Fibroblast of peridontal ligament (primary cell): ENCODE measurements around the gene NID2.

Experiments
- DNase-seq: peaks from one replicate; pipeline ENCODE4 v3.0.0-alpha.2; 2010; ENCODE audit errors: extremely low read depth

NID2 gene

DNA sequence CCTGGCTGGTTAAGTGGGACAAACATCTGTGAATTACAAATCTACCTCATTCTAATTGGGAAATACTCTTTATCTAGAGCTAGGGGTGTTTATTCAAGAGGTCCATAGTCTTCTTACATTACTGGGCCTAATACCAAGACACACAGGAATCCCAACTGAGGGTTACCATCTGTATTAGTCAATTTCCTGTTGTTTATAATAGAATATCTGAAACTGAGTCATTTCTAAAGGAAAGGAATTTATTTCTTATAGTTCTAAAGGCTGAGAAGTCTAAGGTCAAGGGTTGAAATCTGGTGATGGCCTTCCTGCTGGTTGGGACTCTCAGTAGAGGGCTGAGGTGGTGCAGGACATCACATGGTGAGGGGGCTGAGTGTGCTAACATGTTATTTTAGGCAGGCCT, 43.5 kb downstream of the NID2 start:
- peak; percentile 37 for DNase-seq

DNA sequence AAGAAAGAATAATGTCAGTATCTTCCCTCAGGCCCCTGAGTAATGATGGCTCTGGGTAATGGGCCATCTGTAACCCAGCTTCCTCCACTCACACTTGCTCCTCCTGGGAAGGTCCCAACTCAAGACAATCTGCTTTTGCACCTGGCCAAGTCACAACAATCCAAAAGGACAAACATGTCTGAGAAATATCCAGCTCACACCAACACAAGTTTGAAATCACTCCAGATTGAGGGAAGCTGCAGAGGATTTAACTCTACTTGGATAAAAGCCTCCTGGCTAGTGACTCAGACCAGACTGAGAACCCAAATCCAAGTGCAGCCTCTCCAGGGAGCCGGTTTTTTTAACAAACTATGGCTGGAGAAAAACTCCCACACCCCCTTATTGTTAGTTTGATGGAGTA, 45.3 kb downstream of the NID2 start:
- peak; percentile 87 for DNase-seq

DNA sequence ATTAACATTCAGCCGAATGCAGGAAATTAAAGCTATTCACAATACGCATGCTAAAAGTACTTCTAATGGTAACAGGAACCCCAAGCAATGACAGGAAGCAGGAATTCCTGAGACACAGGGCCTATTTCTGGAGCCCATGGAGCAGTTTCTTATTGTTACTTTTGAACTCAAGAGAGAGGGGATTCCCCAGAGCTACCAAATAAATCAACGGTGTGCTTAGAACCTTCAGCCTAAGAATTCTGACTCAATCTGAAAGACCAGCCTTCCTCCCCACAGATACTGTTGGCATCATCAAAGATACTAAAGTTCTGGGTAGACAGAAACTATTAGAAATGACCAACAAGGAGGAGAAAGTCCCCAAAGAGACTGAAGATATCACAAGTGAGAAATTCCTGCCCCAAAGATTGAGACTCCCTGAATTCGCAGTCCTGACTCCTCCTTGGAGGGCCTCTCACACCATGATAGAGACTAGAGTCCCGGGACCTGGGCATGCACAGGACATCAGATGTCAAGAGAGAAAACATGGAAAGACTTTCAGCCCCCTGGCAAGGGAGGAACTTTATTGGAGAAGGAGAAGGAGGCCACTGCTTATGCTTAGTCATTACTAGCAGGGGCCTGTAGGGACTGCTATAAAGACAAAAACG, 46.8 kb downstream of the NID2 start:
- DNase-seq = no peak

DNA sequence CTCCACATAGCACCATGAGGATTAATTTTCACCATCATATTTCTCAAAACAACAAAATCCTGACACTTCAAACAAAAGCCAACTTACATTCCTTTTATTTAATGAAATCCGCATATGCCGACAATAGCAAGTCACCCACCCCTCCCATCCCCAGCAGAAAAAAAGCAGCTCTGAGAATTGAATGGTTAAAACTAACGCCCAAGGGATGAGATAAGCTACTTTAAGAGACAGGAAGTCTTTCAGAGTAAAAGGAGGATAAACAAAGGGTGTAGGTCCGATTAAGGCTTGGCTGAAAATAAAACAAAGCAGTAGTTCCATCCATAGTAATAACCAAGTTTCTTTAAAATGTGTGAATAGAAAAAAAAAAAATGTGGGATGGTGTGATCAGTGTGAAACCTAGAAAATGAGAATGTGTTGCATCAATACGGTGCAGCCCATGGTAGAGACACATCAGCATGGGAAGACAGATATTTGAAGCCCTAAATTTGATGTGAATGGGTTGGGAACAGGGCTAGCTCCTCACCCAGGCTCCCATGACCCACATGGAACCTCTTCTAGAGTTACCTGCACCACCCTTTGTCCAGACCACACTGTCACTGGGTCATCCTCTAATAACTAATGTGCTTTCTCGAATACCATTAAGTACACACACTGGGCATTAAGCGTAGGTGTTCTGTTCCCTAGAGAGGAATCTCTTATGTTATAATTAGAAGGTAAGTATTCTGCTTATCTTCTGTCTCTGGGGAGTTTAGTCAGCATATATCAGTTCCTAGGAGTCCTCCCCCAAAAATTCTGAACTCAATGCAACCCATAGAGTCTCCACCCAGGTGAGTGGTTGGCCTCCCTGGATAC, 47.8 kb downstream of the NID2 start:
- DNase-seq = no peak

DNA sequence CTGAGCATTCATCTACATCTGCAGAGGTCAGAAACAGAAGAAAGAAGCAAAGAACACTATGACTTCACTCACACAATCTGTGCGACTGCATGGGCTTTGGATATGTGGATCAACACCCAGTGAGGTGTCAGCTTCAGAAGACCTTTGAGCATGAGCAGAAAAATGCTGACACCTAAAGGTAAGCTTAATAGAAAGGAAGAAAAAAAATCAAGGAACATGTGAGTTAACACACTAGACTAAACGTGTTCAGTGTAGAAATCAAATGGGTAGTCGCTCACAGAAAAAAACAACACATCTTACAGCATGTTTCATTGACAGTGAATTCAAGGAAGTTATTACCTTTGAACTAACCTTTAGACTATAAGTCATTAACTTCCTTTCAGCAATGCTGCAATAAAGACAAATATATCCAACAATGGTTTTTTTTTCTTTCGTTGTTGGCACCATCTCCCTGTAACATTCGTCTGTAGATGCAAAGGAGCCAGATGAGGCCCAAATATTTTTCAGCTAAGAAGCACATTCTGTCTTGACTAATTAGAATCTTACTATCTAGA, 48.6 kb downstream of the NID2 start:
- DNase-seq = no peak

DNA sequence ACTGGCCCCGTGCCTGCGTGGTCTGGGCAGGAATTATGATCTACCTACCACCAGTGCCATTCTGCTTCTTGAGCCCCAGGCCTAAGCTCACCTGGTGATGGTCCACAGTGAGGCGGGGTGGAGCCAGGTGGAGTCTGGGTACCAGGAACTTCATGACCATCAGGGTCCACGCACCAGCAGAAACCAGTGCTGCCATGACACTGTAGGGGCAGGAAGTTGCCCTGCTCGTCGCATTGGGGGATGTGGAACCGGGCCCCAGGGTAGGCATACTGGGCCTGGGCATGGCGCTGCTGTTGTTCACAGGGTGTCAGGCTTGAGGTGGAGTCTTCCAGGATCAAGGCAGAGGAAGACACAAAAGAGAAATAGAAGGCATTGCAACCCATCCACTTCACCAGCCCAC, 49.9 kb downstream of the NID2 start:
- DNase-seq = no peak

DNA sequence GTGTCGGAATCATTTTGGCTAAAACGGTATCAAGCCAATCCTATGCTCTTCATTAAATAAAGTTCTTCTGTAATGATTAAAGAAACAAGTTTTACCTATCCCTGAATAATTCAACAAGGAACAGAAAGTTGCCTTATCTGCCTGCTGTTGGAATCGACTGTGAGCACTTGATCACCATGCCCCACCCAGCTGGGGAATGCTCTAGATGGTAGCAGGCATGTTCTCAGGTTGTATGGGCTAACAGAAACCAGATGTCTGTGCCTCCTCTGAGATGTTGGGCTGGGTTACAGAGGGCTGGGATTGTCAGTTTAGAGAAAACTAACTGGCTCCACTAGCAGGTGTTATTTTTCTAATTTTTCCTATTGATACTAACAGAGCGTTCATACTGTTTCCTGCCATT, 50.6 kb downstream of the NID2 start:
- peak; percentile 70 for DNase-seq

DNA sequence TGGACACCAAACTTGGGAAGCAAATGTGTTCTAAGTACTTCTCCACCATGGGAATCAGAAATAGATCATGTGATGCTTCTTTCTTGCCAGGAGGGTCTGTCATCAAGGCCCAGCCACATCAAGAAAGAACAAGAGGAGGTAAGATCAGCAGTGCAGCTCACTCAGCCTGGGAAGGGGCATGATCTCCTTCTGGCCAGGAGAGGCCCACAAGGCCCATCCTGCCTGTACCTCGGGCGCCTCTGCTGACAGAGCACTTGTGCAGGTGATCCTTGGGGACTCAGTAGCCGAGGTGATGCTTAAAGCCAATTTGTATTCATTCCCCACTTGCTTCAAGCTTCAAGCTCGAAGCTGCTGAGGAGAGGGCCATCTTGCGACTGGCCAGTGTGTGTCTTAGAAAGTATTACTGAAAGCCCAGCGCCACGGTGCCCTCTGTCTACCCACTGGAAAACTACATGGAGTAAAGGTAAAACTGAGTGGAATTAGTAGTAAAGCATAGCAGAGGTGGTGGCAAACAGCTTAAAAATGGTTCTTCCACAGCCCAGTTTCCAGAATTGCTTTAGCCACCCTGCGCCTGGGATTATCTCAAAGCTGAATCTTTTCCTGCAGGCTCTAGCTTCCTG, 53.3 kb downstream of the NID2 start:
- peak; percentile 25 for DNase-seq

DNA sequence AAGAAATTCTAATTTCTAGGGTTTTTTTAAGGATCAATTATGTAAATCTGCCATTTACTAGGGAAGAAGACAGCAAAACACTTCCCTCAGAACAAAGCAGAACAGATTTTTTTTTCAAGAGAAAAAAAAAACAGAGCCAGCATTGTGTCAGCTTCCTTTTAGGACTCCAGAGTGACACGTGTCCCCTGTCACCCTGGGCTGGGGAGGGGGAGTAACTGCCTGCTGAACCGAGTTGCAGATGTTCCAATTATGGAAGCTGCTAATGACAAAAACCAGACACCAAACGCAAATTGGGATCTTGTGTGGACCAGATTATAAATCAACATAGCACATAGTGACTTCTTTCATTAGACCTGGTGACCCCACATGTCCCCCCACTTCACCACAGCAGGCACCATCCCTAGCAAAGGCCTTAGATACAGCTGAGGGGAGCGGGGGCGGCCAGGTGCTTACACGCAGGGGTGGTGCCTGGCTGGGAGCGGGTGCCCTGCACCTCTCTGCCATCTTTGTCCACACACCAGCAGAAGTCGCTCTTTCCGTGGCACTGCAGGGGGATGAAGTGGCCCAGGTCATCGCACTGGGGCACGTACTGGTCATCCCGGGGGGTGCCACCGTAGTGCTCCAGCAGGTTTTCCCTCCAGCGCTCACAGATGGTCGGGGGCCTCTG, 54.1 kb downstream of the NID2 start:
- DNase-seq = no peak

DNA sequence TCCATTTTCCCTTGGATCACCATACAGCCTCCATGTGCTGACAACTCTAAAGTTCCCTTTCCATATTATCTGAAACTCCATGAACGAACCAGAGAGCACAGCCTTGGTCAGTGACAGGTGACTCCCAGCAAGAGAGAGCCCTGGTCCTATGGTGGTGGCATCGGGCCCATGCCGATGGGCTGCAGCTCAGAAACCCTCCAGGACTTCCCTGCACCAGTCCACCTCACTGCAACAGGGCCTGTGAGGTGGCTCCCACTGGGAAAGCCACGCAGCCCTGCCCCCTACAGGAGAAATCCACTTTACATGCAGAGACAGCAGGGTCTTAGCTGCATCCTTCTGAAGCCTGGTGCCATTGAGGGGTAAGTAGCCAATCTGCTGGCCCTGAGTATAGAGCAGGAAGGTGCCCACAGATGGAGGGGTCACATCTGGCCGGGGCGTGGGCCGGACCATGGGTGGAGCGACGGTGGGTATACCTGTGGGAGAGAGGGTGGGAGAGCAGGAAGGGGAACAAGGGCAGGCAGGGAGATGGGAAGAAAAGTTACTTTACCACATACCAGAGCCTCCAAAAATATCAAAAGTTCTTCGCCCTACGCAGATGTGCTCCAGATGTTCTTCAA, 54.8 kb downstream of the NID2 start:
- DNase-seq = no peak

DNA sequence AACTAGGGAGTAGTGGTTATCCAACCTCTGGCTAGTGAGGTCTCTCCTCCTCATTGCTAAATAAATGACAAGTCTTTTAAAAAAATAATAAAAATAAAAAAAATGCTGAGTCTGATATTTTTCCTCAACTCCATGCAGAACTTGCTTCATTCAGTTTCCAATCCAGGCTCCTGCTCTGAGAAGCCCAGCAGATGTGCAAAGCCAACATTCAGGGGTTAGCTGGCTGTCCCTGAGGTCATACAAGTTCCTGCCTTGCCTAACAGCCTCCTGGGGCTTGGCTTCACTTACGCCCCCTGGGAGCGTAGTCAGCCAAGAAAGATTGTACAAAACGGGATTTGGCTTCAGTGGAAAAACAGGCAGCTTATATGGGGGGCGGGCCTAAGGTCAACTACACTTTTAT, 56.2 kb downstream of the NID2 start:
- peak; percentile 62 for DNase-seq

DNA sequence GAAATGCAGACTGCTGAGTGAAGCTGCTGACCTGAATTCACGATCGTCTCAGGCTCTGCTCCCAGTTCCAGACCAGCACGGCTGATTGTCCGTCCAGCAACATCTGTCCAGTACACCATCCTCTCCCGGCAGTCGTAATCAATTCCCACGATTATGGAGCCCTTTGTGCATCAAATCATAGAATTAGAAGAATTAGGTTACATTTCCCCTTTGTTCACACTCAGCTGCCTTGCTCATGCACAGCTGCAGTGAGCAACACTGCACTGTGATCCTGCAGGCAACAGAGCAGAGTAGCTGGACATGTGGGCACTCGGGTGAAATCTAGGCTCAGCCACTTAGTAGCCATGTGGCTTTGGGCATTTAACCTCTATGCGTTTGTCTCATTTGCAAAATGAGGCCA, 57.3 kb downstream of the NID2 start:
- DNase-seq = no peak

DNA sequence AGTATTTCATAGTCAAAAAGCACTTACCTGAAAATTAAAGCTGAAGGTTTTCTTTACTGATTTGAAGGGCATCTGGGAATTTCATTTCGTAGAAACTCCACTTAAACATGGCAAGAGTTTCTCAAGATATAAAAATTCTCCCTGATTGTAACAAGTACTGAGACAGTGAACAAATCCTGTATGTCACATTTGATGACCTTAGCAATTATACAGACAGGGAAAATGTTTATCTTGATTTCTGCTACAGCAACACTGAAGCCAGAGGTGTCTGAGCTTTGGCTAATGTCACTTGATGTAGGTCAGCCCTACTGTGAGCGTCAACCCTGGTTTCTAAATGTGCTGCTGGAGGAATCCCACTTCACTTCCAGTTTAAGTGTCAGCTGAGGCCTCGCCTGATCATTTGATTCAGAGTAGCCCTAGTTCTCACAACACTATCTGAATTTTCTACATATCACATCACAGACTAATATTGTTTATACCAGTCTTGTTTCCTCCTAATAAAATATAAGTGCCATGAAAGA, 58.6 kb downstream of the NID2 start:
- DNase-seq = no peak

DNA sequence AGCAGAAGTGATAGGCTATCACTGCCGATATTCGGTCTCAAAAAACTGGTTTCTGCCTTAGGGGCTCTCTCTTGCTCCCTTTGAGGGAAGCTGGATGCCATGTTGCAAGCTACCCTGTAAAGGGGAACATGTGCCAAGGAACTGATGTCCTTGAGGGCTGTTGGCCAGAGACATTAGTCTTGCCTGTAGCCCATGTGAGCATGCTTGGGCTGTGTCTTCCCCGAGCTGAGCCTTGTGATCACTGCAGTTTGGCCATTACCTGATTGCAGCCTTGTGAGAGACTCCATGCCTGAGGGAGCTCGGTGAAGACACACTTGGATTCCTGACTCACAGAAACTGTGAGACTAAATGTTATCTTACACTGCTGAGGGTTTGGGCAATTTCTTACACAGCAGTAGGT, 60.7 kb downstream of the NID2 start:
- no peak for DNase-seq

DNA sequence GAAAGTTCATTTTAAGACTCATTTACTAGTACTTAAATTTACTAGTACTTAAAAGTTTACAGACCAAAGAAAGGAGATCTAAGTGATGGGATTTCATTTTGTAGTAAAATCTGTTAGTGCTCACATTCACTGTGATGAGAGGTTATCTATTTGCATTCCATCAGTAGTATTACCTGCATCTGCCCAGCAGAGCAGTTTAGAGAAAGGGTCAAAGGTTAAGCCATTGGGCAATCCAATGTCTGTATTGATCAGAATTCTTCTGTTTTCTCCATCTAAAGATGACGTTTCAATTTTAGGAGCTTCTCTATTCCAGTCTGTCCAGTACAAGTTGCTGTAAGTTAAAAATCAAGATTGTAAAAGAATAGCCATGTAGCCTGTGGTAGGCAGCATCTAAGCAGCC, 61.2 kb downstream of the NID2 start:
- no peak for DNase-seq

DNA sequence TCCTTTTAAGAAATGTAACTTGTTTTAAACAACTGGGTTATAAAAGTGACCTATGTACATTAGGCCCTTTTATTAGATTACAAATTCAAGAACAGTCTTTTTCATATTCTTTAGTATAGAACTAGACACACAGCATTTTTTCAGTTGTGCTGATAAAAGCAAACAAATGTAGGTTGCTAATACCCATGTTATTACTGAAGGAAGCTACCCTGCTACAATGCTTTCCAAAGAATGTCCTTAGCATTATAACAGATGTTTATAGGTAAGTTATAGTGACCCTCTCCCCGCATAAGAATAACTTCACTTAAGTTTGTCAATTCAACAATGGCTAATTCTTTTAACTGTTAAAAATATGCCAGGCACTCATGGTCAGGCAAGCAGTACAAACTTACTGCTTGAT, 61.6 kb downstream of the NID2 start:
- no peak for DNase-seq

DNA sequence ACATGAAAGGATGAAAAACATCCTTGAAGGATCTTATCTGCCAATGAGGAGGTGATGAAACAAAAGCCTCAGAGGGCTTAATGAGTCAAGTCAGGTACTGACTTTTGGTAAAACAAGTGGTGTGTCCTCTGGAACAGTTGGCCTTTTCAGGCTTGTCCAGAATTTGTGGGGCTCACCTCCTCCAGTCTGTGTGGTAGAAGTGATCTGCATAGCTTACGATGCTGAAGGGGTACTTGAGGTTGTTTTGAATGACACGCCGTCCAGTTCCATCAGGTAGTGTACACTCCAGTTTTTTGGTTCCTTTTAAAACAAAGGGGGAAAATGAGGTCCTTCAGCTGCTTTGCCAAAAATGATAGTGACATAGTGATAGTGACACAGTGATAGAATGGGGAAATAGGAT, 62.5 kb downstream of the NID2 start:
- DNase-seq = no peak

DNA sequence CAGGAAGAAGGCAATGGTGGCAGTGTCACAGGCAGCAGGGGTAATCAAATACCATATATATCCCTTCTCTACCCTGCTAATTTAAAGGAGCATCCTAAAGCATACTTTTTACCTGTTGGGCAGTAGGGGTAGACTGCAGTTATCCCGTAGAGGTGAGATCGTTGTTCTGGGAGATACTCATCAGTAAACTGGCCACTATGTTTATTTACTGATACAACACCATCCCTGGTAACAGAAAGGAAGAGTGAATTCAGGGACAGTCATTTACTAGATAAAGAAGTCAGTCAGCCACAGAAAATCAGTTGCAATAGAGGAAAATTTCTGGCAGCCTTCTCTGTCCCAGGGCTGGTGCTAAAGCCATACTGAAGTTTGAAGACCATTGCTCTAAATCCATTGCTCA, 63.2 kb downstream of the NID2 start:
- no peak for DNase-seq

DNA sequence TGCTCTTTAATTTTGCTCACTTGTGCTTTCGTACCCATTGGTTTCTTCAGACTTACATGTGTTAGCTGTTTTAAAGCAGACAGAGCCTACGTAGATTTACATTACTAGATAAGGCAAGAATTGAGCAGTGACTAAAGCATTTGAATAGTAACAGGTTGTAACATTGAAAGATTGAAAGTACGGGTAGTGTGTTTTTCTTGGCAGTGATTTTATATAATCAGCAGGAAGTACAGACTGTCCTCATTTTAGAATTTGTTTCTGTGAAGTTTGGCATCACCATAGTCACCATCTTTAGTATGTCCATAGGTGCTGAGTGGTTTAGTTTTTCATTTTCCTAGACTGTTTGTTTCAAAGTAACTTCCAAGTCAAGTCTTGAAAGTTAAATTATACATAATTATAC, 65.5 kb downstream of the NID2 start:
- no peak for DNase-seq

DNA sequence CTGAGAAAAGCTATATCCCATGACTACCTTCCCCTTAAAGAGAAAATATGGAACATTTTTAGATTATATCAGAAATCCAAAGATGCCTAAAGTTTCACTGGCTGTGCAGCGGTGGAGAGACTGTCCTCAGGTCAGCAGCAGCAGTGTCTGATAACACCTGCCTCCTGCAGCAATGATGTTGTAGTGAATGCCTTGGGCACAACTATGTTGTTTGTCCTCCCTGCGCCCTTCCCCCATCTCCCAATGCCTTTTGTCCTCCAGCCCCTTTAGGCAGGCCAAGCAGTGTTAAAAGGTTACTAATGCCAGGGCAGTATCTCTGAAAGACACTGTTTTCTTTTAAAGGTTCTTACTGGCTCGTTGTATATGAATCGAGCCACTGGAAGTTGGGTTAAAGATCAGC, 66.3 kb downstream of the NID2 start:
- no peak for DNase-seq

DNA sequence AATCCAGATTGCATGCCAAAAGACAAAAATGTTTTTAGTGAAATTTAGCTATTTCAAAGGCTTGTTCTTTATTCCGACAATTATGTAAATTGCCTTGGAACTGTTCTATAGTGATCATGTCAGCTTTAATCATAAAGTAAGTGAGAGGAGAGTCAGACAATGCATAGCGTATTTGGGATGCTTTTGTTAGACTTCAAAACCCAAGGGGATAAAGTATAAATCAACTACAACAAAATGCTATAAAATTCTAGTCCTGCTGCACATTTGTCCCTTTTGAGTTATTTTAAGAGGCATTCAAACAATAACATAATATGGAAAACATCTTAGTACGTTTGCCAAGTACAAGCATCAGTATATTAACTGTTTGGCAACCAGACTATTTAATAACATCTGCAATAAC, 68.2 kb downstream of the NID2 start:
- DNase-seq = no peak
